B cell (primary cell): ENCODE data around the gene TTC23. TPM values are rescaled to one million over a fixed set of nuclear protein-coding genes. Genes with fewer than 3 reads are reported as not detected.

Experiments used
- ATAC-seq: fragments of 200-7000 bp; cut with Tn5 transposase; one replicate; pipeline ENCODE4 v1.10.0; 2021; ENCODE audit warnings: low read depth, mild to moderate bottlenecking, moderate number of reproducible peaks, moderate library complexity
- CTCF ChIA-PET: fragments of 350-600 bp; sonication (Branson Sonifier 250); formaldehyde crosslinking; loops from one replicate; lab custom pipeline; 2021; ENCODE audit warnings: antibody characterized with exemption, inconsistent platforms; lab: Charles Lee
- POLR2A ChIA-PET: fragments of 350-600 bp; sonication (Branson Sonifier 250); formaldehyde crosslinking; loops from one replicate; lab custom pipeline; 2021; ENCODE audit warnings: antibody characterized with exemption; lab: Charles Lee
- DNase-seq: peaks from one replicate; pipeline ENCODE4 v3.0.0; 2013
- H2AFZ ChIP-seq: 2 replicates; pipeline ENCODE4 v1.6.1; 2012; ENCODE audit warnings: mild to moderate bottlenecking, low read depth, low read length; ENCODE audit not compliant: insufficient read depth, poor library complexity, severe bottlenecking
- H3K27ac ChIP-seq, 2 donors: 1 replicate in 1 of 2; 2 replicates in 1 of 2; pipeline ENCODE4 v1.5.1; 2012 to 2013; ENCODE audit warnings: low read length in 2 of 2, mild to moderate bottlenecking in 2 of 2, moderate library complexity in 1 of 2
- H3K27me3 ChIP-seq, 4 experiments: fragments of 200-600 bp in 1 of 4; sonication (generic) in 1 of 4; replicated peaks in 1 of 4; 1 replicate in 2 of 4; 2 replicates in 2 of 4; pipeline versions ENCODE4 v1.6.1 to v1.7.0; 2013 to 2016; ENCODE audit warnings: low read length in 3 of 4, mild to moderate bottlenecking in 2 of 4, mixed read lengths in 1 of 4, moderate library complexity in 1 of 4; ENCODE audit not compliant: insufficient read depth in 4 of 4, control insufficient read depth in 3 of 4; ENCODE audit errors: control extremely low read depth in 1 of 4
- H3K36me3 ChIP-seq, 2 experiments: replicated peaks in 1 of 2; 1 replicate in 1 of 2; 2 replicates in 1 of 2; pipeline versions ENCODE4 v1.6.1 to v1.7.1; 2013; ENCODE audit warnings: low read length in 1 of 2; ENCODE audit not compliant: insufficient read depth in 2 of 2, control insufficient read depth in 1 of 2; ENCODE audit errors: control extremely low read depth in 1 of 2, extremely low read depth in 1 of 2
- H3K4me1 ChIP-seq, 2 donors: fragments of 200-600 bp in 1 of 2; sonication (generic) in 1 of 2; 1 replicate in 1 of 2; 2 replicates in 1 of 2; pipeline versions ENCODE4 v1.5.1 to v1.6.1; 2013 to 2017; ENCODE audit warnings: low read length in 2 of 2; ENCODE audit not compliant: control insufficient read depth in 2 of 2, insufficient read depth in 2 of 2
- H3K4me2 ChIP-seq: replicated peaks from 2 replicates; pipeline ENCODE3; 2012; ENCODE audit warnings: mild to moderate bottlenecking, low read depth, low read length; ENCODE audit not compliant: poor library complexity, severe bottlenecking
- H3K4me3 ChIP-seq, 5 experiments: fragments of 200-600 bp in 1 of 5; sonication (generic) in 1 of 5; 1 replicate in 3 of 5; 2 replicates in 2 of 5; pipeline versions ENCODE4 v1.5.1 to v1.7.0; 2011 to 2016; ENCODE audit warnings: low read length in 4 of 5, mild to moderate bottlenecking in 4 of 5, low read depth in 2 of 5, control low read depth in 1 of 5, moderate library complexity in 1 of 5; ENCODE audit not compliant: insufficient read depth in 1 of 5; ENCODE audit errors: control extremely low read depth in 1 of 5, extremely low read depth in 1 of 5
- H3K79me2 ChIP-seq: fragments of 200-600 bp; sonication (generic); one replicate; pipeline ENCODE4 v1.6.0; 2016; ENCODE audit warnings: low read length; ENCODE audit not compliant: control insufficient read depth, insufficient read depth
- H3K9ac ChIP-seq: fragments of 200-600 bp; sonication (generic); 2 replicates; pipeline ENCODE4 v1.6.1; 2017; ENCODE audit warnings: mild to moderate bottlenecking, low read length, moderate library complexity
- H3K9me3 ChIP-seq, 3 donors: one replicate each; pipeline versions ENCODE4 v1.6.1 to v1.7.1; 2013; ENCODE audit warnings: low read length in 2 of 3; ENCODE audit not compliant: control insufficient read depth in 2 of 3, insufficient read depth in 1 of 3; ENCODE audit errors: control extremely low read depth in 1 of 3
- H4K20me1 ChIP-seq: 2 replicates; pipeline ENCODE4 v1.6.0; 2012; ENCODE audit warnings: mild to moderate bottlenecking, low read length; ENCODE audit not compliant: insufficient read depth, control insufficient read depth, poor library complexity, severe bottlenecking
- H3K27ac Mint-ChIP-seq: one replicate; pipeline ENCODE4 v1.8.0; 2021; ENCODE audit warnings: mixed read lengths
- H3K27me3 Mint-ChIP-seq: one replicate; pipeline ENCODE4 v1.8.0; 2021; ENCODE audit warnings: mixed read lengths
- H3K4me1 Mint-ChIP-seq: one replicate; pipeline ENCODE4 v1.8.0; 2021; ENCODE audit warnings: mixed read lengths
- H3K4me3 Mint-ChIP-seq: one replicate; pipeline ENCODE4 v1.8.0; 2021; ENCODE audit warnings: mixed read lengths
- H3K9me3 Mint-ChIP-seq: one replicate; pipeline ENCODE4 v1.8.0; 2022; ENCODE audit warnings: mixed read lengths; ENCODE audit not compliant: insufficient read depth
- CTCF ChIP-seq: fragments of 200-600 bp; IDR thresholded peaks from one replicate; pipeline ENCODE4 v1.8.0; 2022; ENCODE audit warnings: antibody characterized with exemption, mild to moderate bottlenecking
- EZH2 ChIP-seq: IDR thresholded peaks from 2 replicates; pipeline ENCODE4 v1.6.1; 2012; ENCODE audit warnings: borderline replicate concordance, low read depth, mild to moderate bottlenecking, moderate library complexity, low read length; ENCODE audit not compliant: insufficient read depth, poor library complexity, severe bottlenecking
- WGBS: methylation state at CpG from one replicate; pipeline ENCODE4 v1.1.5; 2013; ENCODE audit warnings: missing lambda C conversion rate; ENCODE audit not compliant: insufficient coverage; 5-methylcytosine and 5-hydroxymethylcytosine counted together
- intact Hi-C: fragments of 100-400 bp; cut with micrococcal nuclease; formaldehyde crosslinking; loops from one replicate; pipeline ENCODE4 v1.10.0; 2022
- polyA plus RNA-seq: library from polyadenylated mRNA; depleted of rRNA; stranded (reverse); fragments of >200 nt; gene quantifications from 2 replicates; pipeline ENCODE4 v1.2.3, GENCODE V29; 2012
- total RNA-seq, 2 donors: library from RNA; stranded (reverse); fragments of 120-200 nt in 1 of 2; gene quantifications; 1 replicate in 1 of 2; 2 replicates in 1 of 2; pipeline versions ENCODE4 v1.2.3 to v1.2.4, GENCODE V29; 2013 to 2022

The TTC23 gene
- total and polyA plus RNA-seq, 2 donors (not counting 1 experiment from before 2014, with no cell fraction given): 0.15 to 1.9 TPM

GRCh38 chr15:99157456-99157855, 91.9 kb downstream of the TTC23 start:
- ChIA-PET CTCF (no interaction called here), POLR2A (no interaction called here)
- Mint-ChIP-seq H3K9me3 (no peaks in the 10 kb centered on the region), H3K27ac (no peak overlapping the region), H3K27me3 (no peaks in the 10 kb centered on the region), H3K4me3 (no peak overlapping the region), H3K4me1 (no peaks in the 10 kb centered on the region)
- no peak overlapping the region for H3K4me2 ChIP-seq
- no peak overlapping the region for H3K9ac ChIP-seq
- TF ChIP-seq CTCF (no peak), EZH2 (no peak)
- intact Hi-C loops: no loop called here
- no peaks in the 10 kb centered on the region for H3K36me3 ChIP-seq
- H2AFZ ChIP-seq: no peak overlapping the region
- H3K4me1 ChIP-seq: no peaks in the 10 kb centered on the region
- H3K27me3 ChIP-seq: no peaks in the 10 kb centered on the region
- H3K9me3 ChIP-seq: no peaks in the 10 kb centered on the region
- no peak overlapping the region for H3K4me3 ChIP-seq
- H3K27ac ChIP-seq: no peak overlapping the region
- DNase-seq: no peak
- no peaks in the 10 kb centered on the region for H4K20me1 ChIP-seq
- no peaks in the 10 kb centered on the region for H3K79me2 ChIP-seq
- no peak for ATAC-seq
- 100% methylated on average over 1 of the region's 3 CpGs for WGBS

- POLR2A ChIA-PET: no interaction called here
- TF ChIP-seq CTCF (no peak), EZH2 (no peak)
- no peak overlapping the region for H3K9ac ChIP-seq
- H3K9me3 ChIP-seq: no peaks in the 10 kb centered on the region
- CTCF ChIA-PET: no interaction called here
- H3K79me2 ChIP-seq: no peaks in the 10 kb centered on the region
- Mint-ChIP-seq H3K4me1 (no peaks in the 10 kb centered on the region), H3K4me3 (no peak overlapping the region), H3K9me3 (no peaks in the 10 kb centered on the region), H3K27me3 (no peaks in the 10 kb centered on the region), H3K27ac (no peak overlapping the region)
- 95% methylated on average over 7 of the region's 9 CpGs for WGBS
- intact Hi-C loops: no loop called here
- DNase-seq (no peak), ATAC-seq (no peak)
- no peak overlapping the region for H3K27ac ChIP-seq
- no peaks in the 10 kb centered on the region for H3K36me3 ChIP-seq
- no peak overlapping the region for H3K4me3 ChIP-seq
- no peaks in the 10 kb centered on the region for H3K27me3 ChIP-seq
- no peak overlapping the region for H3K4me2 ChIP-seq
- no peaks in the 10 kb centered on the region for H4K20me1 ChIP-seq
- no peak overlapping the region for H2AFZ ChIP-seq
- H3K4me1 ChIP-seq: no peaks in the 10 kb centered on the region
Observed at GRCh38 chr15:99155961-99156443, 93.4 kb downstream of the TTC23 start.
